H54 (cell line): ENCODE measurements around the gene PIAS2.
"Not testable (repeated sequence)": the region's sequence is repeated elsewhere in the genome, so short reads cannot be mapped to it uniquely, and the experiment has no call there.

Experiments
- DNase-seq: peaks from one replicate; pipeline ENCODE4 v3.0.0; 2011; ENCODE audit warnings: low spot score, mixed read lengths; ENCODE audit not compliant: insufficient read length
- FAIRE-seq: peaks from 3 replicates; lab custom pipeline; 2011; peaks lifted over from hg19 to GRCh38; lab: Jason Lieb, UNC
- POLR2A ChIP-seq: IDR thresholded peaks from 2 replicates; pipeline ENCODE4 v1.6.1; 2011; ENCODE audit warnings: low read depth, mild to moderate bottlenecking, low read length

The PIAS2 gene

GRCh38 chr18:46831434-46831833, 85.9 kb downstream of the PIAS2 start:
- TF ChIP-seq POLR2A: no peak
- no peak for FAIRE-seq
- no peak for DNase-seq

- FAIRE-seq: no peak
- DNase-seq: no peak
- no peak for TF ChIP-seq POLR2A
Measured at GRCh38 chr18:46830633-46831032, 86.7 kb downstream of the PIAS2 start.

DNA sequence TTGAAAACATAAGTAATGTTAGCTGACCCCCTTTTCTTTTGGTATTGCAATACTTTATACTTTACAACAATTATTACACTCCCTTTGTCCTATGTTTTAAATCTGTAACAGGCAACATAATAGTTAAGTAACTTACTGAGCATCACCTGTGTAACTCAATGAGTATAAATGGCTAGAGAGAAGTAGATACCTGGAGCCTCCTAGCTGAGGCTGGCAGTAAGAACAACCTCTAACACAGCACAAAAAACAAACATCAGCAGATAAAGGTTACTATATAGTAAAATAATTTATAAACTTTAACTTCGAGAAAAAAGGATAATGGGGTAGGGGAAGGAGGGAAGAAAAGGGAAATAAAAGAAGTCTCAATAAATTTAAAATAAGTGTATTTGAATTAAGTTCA, 87.4 kb downstream of the PIAS2 start:
- DNase-seq (no peak), FAIRE-seq (no peak)
- TF ChIP-seq POLR2A: no peak

DNA sequence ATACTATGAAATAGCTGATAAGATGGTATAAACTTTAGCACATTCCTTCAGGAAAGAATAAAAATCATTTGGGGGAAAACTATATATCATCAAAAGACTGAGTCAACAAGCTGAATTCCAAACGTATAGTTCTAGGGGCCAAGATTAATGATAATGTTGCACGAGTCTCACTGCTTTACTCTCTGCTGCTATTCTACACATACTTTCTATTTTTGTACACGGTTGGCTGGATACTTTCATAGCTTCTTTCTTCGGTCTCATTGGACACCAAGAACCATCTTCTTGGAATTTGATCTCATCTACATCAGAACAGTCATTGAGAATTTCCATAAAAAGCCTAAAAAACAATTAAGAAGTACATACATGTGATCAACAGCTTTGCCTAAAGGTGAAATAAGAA, 87.8 kb downstream of the PIAS2 start:
- no peak for DNase-seq
- TF ChIP-seq POLR2A: no peak

GRCh38 chr18:46821856-46822711, 95.2 kb downstream of the PIAS2 start:
- DNase-seq: no peak
- TF ChIP-seq POLR2A: no peak
- FAIRE-seq: no peak

More for the DNA sequence above, 87.8 kb downstream of the PIAS2 start:
- no peak for FAIRE-seq

GRCh38 chr18:46820863-46821262, 96.4 kb downstream of the PIAS2 start:
- DNase-seq (no peak), FAIRE-seq (no peak)
- no peak for TF ChIP-seq POLR2A

- no peak for DNase-seq
- FAIRE-seq: no peak
- no peak for TF ChIP-seq POLR2A
Measured at GRCh38 chr18:46815661-46816060, 101.6 kb downstream of the PIAS2 start.

GRCh38 chr18:46814399-46814798, 102.9 kb downstream of the PIAS2 start:
- TF ChIP-seq POLR2A: no peak
- FAIRE-seq (no peak), DNase-seq (no peak)

DNA sequence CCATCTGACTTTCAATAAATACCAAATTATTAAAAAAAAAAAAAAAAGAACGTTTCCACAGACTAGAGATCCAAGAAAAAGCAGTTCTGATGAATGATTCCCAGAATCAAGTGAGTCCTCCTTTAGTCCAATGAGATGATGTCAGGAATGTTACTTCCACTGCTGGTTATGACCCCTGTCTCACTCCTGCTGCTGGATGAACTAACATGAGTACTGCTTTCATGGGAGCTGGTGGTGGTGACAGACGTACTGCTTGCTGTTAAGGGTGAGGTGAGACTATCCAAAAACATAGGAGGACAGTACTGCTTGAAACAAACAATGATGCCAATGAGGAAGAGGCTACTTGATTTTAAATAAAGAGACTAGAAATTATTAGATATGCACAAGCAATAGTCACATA, 105.0 kb downstream of the PIAS2 start:
- no peak for TF ChIP-seq POLR2A
- DNase-seq: no peak
- no peak for FAIRE-seq

GRCh38 chr18:46810481-46811000, 106.8 kb downstream of the PIAS2 start:
- FAIRE-seq (no peak), DNase-seq (no peak)
- no peak for TF ChIP-seq POLR2A

DNA sequence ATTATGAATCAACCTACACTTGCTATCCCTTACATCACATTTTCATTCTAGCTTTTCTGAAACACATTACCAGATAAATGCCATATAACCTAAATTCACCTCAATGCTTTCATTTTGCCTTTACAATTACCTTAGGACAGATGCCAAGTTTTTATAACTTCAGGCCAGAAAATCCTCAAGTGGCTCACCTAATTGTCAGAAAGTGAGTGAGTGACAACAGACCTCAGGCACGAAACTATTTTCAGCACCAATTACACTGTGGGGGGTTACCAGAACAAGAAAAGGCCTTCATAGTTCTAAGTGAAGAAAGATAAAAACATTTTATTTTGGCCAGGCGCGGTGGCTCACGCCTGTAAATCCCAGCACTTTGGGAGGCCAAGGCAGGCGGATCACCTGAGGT, 108.2 kb downstream of the PIAS2 start:
- DNase-seq (no peak), FAIRE-seq (no peak)
- TF ChIP-seq POLR2A: no peak

- FAIRE-seq, DNase-seq: not testable (repeated sequence)
Measured at GRCh38 chr18:46795945-46796344, 121.4 kb downstream of the PIAS2 start.

DNA sequence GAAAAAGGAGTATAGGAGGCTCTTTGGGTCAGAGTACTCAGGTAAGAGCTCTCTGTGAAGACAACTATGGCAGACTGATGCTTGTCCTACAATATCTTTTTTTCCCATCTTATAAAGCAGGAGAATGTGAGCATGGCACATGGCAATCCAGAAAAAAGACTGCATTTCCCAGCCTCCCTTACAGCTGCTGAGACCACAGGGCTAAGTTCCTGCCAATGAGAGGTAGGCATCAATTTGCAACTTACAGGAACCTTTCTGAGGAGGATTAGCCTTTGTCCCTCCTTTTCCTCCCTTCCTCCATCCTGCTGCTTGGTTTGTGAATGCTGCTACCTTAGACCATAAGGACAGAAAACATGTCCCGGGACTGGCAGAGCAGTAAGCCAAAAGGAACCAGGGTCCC, 122.7 kb downstream of the PIAS2 start:
- TF ChIP-seq POLR2A: no peak
- DNase-seq (no peak), FAIRE-seq (no peak)

- no peak for TF ChIP-seq POLR2A
- DNase-seq: no peak
- no peak for FAIRE-seq
Measured at GRCh38 chr18:46793565-46793964, 123.7 kb downstream of the PIAS2 start.

GRCh38 chr18:46789088-46789487, 128.2 kb downstream of the PIAS2 start:
- no peak for DNase-seq
- TF ChIP-seq POLR2A: no peak
- FAIRE-seq: no peak
